NCI-H526 (cell line): ENCODE measurements around the gene ST8SIA6.
"Not testable (repeated sequence)": the region's sequence is repeated elsewhere in the genome, so short reads cannot be mapped to it uniquely, and the experiment has no call there.

Experiments used
- DNase-seq, 2 experiments: peaks; one replicate each; lab custom pipeline; 2025; lab: John Stamatoyannopoulos, UW

ST8SIA6 gene, protein sequence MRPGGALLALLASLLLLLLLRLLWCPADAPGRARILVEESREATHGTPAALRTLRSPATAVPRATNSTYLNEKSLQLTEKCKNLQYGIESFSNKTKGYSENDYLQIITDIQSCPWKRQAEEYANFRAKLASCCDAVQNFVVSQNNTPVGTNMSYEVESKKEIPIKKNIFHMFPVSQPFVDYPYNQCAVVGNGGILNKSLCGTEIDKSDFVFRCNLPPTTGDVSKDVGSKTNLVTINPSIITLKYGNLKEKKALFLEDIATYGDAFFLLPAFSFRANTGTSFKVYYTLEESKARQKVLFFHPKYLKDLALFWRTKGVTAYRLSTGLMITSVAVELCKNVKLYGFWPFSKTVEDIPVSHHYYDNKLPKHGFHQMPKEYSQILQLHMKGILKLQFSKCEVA

GRCh38 chr10:17454161-17455014 is at the start of gene ST8SIA6:
Gene ST8SIA6, minus strand, starts transcription at chr10:17454595. Its CDS starts 340 bp downstream, at chr10:17454255.
- peak in 1 of 2 experiments; percentile 61 for DNase-seq

DNA sequence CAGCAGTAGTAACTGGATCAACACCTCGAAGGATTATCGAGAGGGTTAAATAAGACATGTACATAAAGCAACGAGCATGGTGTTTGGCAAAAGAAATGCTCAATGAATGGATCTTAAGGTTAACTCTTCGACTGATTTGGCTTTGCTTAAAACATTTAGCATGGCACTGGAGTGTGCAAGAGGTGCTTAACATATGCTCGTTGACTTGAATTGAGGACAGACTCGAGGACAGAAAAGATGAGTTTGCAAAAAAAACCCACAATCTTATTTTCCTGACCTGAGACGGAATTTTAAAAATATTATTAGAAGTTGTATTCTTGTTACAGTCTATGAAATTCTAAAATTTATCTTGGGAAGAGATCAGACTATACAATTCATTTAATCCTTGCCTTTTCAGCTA is 49.4 kb upstream of the ST8SIA6 start:
- no peak for DNase-seq

- DNase-seq = no peak
Observed at GRCh38 chr10:17502814-17503213, 48.4 kb upstream of the ST8SIA6 start.

DNA sequence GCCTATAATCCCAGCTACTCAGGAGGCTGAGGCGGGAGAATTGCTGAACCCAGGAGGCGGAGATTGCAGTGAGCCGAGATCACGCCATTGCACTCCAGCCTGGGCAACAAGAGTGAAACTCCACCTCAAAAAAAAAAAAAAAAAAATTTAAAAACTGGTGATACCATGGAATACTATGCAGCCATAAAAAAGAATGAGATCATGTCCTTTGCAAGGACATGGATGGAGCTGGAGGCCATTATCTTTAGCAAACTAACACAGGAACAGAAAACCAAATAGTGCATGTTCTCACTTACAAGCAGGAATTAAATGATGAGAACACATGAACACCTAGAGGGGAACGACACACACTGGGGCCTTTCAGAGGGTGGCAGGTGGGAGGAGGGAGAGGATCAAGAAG is 44.6 kb upstream of the ST8SIA6 start:
- not testable (repeated sequence) for DNase-seq

DNA sequence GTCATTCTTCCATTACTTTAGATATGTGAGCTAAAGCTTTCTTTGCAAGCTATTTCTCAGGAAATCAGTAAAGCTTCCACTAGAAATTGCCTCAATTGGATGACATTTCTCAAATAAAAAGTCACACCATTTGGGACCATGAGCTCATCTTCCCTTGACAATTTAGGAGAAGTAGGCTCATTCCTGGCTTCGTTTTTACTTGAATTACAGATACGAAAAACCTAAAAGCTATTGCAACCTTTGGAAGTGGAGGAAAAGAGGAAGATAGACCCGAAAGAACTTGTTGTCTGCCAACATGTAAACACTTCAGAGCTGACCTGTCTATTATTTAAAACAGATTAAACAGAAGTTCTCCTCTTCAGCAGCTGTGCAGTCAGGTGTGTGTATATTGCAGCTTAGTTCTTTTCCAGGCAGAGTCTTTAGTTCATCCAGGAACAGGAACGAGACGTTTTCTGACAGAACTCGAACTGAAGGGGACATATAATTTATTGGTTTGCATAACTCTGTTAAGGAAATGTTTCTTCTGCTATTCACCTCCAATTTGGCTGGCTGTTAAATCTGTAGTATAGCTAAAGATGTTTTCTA is 43.1 kb upstream of the ST8SIA6 start:
- DNase-seq = no peak

DNA sequence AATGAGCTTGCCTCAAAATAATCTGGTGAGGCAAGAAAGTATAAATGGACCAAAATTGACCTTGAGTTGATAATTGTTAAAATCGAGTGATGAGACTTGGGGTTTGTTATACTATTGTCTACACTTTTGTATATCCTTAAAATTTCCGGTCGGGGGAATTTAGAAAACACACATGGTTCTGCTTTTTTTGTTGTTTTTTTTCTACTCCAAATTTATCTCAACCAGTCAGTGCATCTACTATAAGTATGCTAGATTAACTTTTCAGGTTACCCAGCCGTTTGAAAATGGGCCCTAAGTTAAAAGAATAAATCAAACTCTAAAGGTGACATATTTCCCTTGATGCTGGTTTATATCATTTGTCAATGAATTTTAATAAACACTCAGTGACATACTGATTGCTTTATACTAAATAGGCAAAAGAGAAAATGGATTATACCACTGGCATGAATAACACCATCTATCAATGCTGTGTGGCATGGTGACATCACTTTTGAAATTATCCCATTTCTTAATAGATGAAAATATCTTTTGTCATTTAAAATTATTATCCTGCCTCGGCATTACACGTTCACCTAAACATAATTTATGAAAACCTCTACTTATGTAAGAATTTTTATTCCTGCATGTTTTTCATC is 40.3 kb upstream of the ST8SIA6 start:
- no peak for DNase-seq

DNA sequence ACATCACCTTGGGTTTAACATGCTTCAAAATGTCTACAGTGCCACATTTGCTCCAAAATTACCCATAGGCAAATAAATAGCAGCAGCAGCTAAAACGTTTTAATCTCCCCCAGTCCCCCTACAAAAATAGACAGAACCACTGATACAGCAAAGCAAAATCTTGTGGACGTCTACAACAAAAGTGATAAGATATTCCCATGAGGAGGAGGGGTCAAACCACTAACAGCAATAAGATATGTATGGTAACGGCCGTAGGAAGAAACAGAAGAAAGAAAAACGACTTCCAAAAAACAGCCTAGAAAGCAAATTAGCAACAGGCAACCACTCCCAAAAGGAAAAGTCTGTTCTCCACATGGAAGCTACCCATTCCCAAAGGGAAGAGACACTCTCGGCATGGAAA is 34.5 kb upstream of the ST8SIA6 start:
- DNase-seq = no peak

DNA sequence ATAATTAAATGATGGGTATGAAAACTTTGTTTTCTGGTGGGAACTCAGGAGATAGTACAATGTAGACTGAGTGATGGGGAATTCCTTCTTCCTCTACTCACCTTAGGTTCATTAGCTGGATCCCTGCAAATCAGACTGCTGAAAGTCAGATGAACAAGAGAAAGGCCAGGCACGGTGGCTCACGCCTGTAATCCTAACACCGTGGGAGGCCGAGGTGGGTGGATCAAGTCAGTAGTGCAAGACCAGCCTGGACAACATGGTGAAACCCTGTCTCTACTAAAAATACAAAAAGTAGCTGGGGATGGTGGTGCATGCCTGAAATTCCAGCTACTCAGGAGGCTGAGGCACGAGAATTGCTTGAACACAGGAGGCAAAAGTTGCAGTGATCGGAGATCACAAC is 28.7 kb upstream of the ST8SIA6 start:
- no peak for DNase-seq

DNA sequence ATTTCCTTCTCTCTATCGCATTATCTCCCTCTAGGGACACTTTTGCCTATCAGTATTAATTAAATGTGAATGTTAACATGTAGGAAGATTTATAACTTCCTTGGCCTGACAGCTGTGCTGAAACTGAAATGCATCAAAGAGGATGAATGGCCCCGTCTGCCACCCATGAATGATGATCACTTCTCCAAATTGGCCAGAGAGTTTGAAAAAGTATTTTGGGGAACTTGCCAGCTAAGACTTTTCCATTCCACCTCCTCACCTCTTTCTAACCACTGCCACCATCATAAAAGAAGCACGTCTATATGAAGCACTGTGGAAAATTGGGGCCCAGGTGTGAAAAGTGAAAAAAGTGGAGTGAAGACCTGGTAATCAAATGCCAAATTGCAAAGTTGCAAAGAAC is 25.4 kb upstream of the ST8SIA6 start:
- no peak for DNase-seq

DNA sequence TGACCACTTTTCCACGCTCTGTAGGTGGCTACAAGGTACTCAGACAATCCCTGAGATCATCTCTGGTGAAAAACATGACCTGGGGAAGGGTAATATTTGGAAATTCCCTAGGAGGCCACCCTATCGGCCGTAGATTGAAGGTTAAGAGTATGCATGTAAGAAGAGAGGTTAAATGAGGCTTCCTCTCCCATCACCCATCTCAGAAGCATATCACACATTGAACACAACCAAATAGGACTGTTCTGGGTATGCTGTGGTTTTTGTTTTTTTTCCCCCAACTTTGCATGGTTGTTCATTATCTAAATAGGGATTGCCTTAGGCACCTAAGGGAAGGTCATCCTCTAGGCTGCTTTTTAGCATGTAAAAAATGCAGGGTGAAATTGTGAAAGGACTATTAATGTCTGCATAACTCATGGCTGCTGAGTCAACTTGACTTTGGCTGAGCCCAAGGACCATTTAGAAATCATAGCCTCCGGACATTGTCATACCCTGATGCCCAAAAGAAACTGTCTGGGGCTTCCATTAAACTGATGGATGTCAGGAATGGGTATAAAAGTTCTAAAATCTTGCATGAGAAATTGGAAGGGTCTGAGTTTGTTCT is 24.7 kb upstream of the ST8SIA6 start:
- DNase-seq = no peak

DNA sequence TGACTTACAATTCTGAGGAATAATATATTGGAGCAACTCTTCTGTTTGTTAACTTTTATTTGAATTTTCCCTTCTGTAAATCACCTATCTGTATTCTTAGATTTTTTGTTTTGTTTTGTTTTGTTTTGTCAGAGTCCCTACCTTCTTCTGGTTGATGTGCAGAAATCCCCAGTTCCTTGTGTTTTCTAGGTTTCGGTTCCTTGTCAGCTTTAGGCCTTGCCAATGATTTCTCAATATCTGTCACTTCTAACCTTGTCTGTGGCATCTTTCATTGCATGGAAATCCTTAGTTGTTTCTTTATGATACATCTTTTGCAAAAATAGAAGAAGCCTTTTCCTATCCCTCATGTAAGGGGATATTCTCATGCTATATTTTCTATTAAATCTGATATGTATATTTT is 21.7 kb upstream of the ST8SIA6 start:
- DNase-seq = no peak

GRCh38 chr10:17475661-17476060 is 21.3 kb upstream of the ST8SIA6 start:
- no peak for DNase-seq

GRCh38 chr10:17474595-17475323 is 20.4 kb upstream of the ST8SIA6 start:
- DNase-seq = peak in 1 of 2 experiments; percentile 15

GRCh38 chr10:17473228-17473950 is 19.0 kb upstream of the ST8SIA6 start:
- DNase-seq = no peak

DNA sequence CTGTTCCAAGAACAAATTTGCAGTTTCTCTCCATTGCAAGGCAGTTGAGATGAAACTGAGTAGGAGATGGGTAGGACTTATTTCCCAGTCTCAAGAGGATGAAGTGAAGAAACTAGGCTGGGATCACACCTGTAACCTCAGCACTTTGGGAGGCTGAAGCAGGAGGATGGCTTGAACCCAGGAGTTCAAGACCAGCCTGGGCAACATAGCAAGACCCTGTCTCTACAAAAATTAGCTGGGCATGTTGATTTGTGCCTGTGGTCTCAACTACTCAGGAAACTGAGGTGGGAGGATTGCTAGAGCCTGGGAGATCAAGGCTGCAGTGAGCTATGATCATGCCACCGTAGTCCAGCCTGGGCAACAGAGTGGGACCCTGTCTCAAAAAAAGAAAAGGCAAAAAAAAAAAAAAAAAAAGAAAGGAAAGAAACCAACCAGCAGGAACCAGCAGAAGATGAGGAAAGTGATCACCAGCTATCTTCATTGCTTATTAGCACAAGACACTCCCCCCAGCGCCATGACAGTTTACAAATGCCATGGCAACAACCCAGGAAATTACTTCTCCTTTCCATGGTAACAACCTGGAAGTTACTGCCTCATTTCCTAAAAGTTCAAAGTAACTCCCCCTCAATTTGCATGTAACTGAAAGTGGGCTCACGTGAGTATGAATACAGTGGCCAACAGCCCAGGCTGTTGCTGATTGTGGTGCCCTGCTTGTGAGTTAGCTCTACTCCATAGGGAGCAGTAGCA is 18.3 kb upstream of the ST8SIA6 start:
- DNase-seq = no peak

DNA sequence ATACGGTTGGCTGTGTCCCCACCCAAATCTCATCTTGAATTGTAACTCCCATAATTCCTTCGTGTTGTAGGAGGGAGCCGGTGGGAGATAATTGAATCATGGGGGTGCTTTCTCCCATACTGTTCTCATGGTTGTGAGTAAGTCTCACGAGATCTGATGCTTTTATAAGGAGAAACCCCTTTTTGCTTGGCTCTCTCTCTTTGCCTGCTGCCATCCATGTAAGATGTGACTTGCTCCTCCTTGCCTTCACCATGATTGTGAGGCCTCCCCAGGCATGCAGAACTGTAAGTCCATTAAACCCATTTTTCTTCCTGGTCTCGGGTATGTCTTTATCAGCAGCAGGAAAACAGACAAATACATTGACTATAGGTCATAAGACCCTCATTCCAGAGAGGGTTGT is 15.9 kb upstream of the ST8SIA6 start:
- DNase-seq = no peak

GRCh38 chr10:17465328-17466125 is 11.1 kb upstream of the ST8SIA6 start:
- no peak for DNase-seq

- no peak for DNase-seq
Observed at GRCh38 chr10:17464545-17464944, 10.2 kb upstream of the ST8SIA6 start.

DNA sequence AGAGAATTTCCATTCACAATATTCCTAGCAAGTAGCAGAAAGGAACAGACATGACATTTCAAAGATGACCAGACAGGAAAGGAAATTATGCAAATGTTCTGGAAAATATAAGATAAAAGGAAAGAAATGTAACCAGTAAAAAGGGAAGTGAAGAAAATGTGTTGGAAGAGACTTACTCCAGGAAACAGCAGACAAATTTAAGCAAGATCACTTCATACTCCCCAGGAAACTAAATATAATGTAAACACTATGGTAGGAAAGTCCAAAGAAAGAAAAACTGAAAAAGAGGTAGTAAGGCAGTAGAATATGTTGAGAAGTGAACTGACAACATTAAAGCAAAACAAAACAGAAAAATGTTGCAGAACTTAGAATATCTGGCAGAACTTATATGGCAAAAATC is 6.4 kb upstream of the ST8SIA6 start:
- DNase-seq = no peak
